Mononuclear cell (primary cell): ENCODE measurements around the gene RGS3. TPM values are rescaled to one million over a fixed set of nuclear protein-coding genes. Genes with fewer than 3 reads are reported as not detected.

ENCODE experiments used
- H3K27me3 ChIP-seq: 2 replicates; pipeline ENCODE4 v1.6.0; 2011; ENCODE audit warnings: low read length, control low read depth; ENCODE audit not compliant: insufficient read depth
- H3K4me1 ChIP-seq: 2 replicates; pipeline ENCODE4 v1.5.1; 2011; ENCODE audit warnings: mild to moderate bottlenecking, low read length, control low read depth; ENCODE audit not compliant: insufficient read depth
- H3K4me3 ChIP-seq: 2 replicates; pipeline ENCODE4 v1.5.1; 2011; ENCODE audit warnings: mild to moderate bottlenecking, low read length, moderate library complexity
- H3K9me3 ChIP-seq: 2 replicates; pipeline ENCODE4 v1.5.1; 2011; ENCODE audit warnings: low read depth, mild to moderate bottlenecking, control low read depth, low read length
- total RNA-seq: library from RNA; depleted of rRNA; stranded (reverse); fragments of >200 nt; gene quantifications from one replicate; pipeline ENCODE4 v1.2.3, GENCODE V29; 2012

RGS3 gene
- total RNA-seq, 1 donor = 15.4 TPM

DNA sequence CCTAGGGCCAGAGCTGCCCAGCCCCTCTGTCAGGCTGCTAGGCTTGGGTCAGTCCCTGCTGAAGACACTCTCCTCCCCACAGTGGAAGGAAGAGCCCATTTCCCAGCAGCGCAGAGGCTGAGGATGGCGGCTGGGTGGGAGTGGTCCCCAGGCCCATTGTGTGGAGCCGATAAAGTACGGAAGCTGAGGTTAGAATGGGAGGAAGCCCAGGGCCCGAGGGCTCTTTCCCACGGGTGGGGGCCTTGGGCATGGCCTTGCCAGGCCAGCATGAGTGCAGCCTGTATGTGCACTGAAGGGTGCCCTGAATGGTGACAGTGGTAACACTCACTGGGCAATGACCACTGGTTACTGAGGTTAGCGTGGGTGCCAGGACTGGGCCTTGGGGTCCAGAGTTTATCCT is 125.9 kb downstream of the RGS3 start:
- Histone ChIP-seq H3K9me3 (no peaks in the 10 kb centered on the region), H3K27me3 (no peaks in the 10 kb centered on the region), H3K4me3 (no peak overlapping the region), H3K4me1 (peaks cover 70% of the 10 kb centered on the region)

DNA sequence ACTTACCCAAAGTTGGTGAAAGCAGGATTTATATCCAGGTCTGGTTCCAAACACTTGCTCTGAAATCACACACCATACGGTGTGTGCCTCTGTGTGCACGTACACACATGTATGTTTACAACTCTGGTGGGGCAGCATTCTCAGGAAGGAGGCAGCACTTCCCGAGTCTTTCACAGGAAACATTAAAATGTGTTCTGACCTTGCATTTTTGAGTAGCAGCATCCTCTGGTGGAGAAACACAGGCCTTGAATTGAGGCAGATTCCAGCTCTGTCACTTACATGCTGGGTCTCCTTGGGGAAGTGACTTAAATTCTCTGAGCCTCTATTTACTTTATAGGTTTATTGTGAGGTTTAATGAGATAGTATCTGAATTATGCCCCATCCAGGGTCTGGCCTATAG is 126.4 kb downstream of the RGS3 start:
- H3K27me3 ChIP-seq = no peaks in the 10 kb centered on the region
- H3K4me1 ChIP-seq = peaks cover 68% of the 10 kb centered on the region
- H3K4me3 ChIP-seq = no peak overlapping the region
- no peaks in the 10 kb centered on the region for H3K9me3 ChIP-seq

DNA sequence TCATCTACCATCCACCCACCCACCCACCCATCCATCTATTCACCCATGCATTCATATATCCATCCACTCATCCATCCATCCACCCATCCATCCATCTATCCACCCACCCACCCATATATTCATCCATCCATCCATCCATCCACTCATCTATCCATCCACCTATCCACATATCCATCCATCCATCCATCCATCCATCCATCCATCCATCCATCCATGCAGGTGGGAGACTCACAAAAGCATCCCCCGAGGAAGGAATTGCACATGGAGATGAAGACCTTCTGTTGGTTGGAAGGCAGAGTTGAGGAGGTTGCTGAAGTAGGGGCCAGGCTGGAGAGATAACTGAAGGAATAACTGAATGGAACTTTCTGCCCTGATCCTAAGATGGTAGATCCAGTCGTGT is 126.9 kb downstream of the RGS3 start:
- Histone ChIP-seq H3K27me3 (no peaks in the 10 kb centered on the region), H3K4me3 (no peak overlapping the region), H3K4me1 (peaks cover 63% of the 10 kb centered on the region), H3K9me3 (no peaks in the 10 kb centered on the region)

GRCh38 chr9:113590991-113591898 is 127.7 kb downstream of the RGS3 start:
- Histone ChIP-seq H3K9me3 (no peaks in the 10 kb centered on the region), H3K27me3 (no peaks in the 10 kb centered on the region), H3K4me1 (peaks cover 55% of the 10 kb centered on the region), H3K4me3 (no peak overlapping the region)

DNA sequence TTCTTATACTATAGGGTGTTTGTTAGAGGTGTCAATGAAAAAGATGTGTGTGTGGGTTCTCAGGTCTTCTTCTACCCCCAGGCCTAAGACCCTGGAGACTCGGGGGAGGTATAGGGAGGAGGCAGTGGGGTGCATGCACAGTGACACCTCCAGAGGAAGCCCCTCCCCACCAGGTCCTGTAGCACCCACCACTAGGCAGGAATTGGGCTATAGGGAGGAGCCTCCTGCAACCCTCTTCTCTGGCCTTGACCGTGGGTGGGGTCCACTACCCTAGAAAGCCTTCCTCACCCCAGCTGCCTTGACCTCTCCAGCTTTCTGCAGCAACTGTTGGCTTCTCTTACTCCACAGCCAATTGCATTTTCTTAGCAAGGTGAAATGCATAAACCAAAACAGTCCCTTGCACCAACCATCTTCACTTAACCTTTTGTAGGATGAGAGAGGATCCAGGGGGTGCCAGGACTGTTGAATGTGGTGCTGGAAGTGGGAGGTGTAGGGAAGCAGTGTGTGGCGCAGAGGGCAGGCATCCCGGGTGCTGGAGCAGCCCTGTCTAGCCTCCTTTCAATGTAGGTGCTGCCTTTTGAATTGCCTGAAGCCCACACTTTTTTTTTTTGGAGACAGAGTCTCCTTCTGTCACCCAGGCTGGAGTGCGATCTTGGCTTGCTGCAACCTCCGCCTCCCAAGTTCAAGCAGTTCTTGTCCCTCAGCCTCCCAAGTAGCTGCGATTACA is 128.5 kb downstream of the RGS3 start:
- Histone ChIP-seq H3K9me3 (no peaks in the 10 kb centered on the region), H3K4me3 (no peak overlapping the region), H3K4me1 (peaks cover 46% of the 10 kb centered on the region), H3K27me3 (no peaks in the 10 kb centered on the region)

GRCh38 chr9:113592876-113593575 is 129.5 kb downstream of the RGS3 start:
- H3K4me3 ChIP-seq = no peak overlapping the region
- H3K27me3 ChIP-seq = no peaks in the 10 kb centered on the region
- no peaks in the 10 kb centered on the region for H3K9me3 ChIP-seq
- peaks cover 37% of the 10 kb centered on the region for H3K4me1 ChIP-seq

- Histone ChIP-seq H3K9me3 (no peaks in the 10 kb centered on the region), H3K4me3 (no peak overlapping the region), H3K27me3 (no peaks in the 10 kb centered on the region), H3K4me1 (peaks cover 29% of the 10 kb centered on the region)
Measured at GRCh38 chr9:113593682-113594281, 130.3 kb downstream of the RGS3 start.

GRCh38 chr9:113594484-113595299 is 131.2 kb downstream of the RGS3 start:
- no peaks in the 10 kb centered on the region for H3K9me3 ChIP-seq
- H3K27me3 ChIP-seq = no peaks in the 10 kb centered on the region
- H3K4me3 ChIP-seq = no peak overlapping the region
- peaks cover 20% of the 10 kb centered on the region for H3K4me1 ChIP-seq

DNA sequence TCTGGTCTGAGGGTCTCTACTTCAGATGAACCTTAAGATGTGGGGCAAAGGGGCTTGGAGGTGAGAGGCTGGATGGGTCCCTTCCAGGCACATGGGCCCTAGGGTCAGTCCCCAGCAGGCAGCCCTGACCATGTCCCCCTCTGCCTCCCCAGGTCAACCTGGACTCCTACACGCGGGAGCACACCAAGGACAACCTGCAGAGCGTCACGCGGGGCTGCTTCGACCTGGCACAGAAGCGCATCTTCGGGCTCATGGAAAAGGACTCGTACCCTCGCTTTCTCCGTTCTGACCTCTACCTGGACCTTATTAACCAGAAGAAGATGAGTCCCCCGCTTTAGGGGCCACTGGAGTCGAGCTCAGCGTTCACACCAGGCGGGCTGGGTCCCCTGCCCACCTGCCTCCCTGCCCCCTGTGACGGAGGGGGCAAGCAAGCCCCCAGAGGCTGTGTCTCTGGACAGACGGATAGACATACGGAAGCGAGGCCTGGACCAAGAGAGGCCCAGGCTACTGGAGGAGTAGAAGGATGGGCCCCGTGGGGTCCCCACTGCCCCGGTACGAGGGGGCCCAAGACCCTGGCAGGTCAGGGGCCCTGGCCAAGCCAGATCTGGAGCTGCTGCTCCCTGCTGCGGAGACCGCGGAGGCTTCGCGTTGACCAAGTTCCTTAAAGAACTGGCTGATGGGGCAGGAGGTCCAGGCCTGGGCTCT is 133.2 kb downstream of the RGS3 start:
- H3K9me3 ChIP-seq = no peaks in the 10 kb centered on the region
- no peak overlapping the region for H3K4me3 ChIP-seq
- peaks cover 10% of the 10 kb centered on the region for H3K4me1 ChIP-seq
- H3K27me3 ChIP-seq = no peaks in the 10 kb centered on the region

DNA sequence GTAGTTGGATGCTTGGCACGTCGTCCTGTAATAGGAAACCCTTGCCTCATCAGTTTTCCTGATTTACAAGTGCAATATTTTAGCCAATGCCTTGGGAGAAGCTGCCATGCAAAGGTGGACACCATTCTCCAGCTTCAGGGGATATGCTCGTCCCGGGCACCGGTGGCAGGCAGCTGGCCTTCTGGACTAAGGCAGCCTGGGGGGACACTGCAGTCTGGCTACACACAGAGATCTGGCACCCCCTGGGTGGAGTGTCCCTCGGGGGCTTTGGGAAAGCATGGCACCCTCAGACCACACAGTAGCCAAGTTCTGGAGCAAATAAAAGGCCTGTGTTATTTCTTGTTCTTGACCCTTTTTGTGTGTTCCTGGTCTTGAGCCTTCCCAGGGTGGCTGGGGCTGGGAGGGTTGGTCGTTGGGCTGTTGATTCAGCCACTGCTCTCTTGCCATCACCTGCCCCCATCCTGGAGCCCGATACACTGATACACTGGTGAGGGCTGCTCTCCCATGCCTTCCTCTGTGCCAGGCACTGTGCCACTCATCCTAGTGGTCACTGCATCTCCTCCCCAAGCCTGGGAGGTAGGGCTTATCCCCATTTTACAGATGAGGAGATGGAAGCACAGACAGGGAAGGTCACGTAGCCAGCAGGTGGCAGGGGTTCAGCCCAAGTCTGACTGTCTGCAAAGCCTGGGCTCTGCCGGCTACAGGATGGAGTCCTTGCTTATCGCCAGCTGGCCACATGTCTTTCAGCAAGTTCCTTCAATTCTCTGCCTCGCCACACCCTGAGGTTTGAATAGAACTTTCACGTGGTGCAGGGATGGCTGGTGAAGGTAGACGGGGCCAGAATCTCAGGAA is 134.1 kb downstream of the RGS3 start:
- no peak overlapping the region for H3K4me3 ChIP-seq
- no peaks in the 10 kb centered on the region for H3K27me3 ChIP-seq
- H3K4me1 ChIP-seq = peaks cover 8% of the 10 kb centered on the region
- no peaks in the 10 kb centered on the region for H3K9me3 ChIP-seq

- no peaks in the 10 kb centered on the region for H3K9me3 ChIP-seq
- H3K27me3 ChIP-seq = no peaks in the 10 kb centered on the region
- no peak overlapping the region for H3K4me3 ChIP-seq
- H3K4me1 ChIP-seq = peaks cover 7% of the 10 kb centered on the region
Measured at GRCh38 chr9:113598451-113598850, 134.9 kb downstream of the RGS3 start.

GRCh38 chr9:113598883-113599282 is 135.4 kb downstream of the RGS3 start:
- Histone ChIP-seq H3K27me3 (no peaks in the 10 kb centered on the region), H3K4me3 (no peak overlapping the region), H3K9me3 (no peaks in the 10 kb centered on the region), H3K4me1 (peaks cover 2% of the 10 kb centered on the region)

DNA sequence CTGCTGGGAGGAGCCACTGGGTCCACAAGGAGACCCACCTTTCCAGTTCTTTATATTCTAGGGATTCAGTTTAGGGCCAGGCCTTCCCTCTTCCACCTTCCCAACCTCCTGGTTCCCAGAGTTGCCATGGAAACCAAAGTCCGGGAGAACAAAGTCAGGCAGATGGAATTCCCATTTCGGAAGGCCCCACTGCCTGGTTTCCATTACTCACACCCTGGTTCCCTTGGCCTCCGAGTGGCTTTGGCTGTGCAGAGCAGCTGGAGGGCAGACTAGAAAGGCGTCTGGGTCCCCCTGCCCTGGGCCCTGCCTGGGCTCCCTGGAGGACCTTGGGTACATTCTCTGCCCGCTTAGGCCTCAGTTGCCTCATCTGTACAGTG is 136.1 kb downstream of the RGS3 start:
- Histone ChIP-seq H3K27me3 (no peaks in the 10 kb centered on the region), H3K9me3 (no peaks in the 10 kb centered on the region), H3K4me1 (no peaks in the 10 kb centered on the region), H3K4me3 (no peak overlapping the region)
